Left ventricle myocardium inferior (tissue), 1 donor: ENCODE data around the gene ZNF277. TPM values are rescaled to one million over a fixed set of nuclear protein-coding genes. Genes with fewer than 3 reads are reported as not detected.

Experiments used
- DNase-seq: peaks from one replicate; pipeline ENCODE4 v3.0.0-alpha.2; 2020
- H3K27ac ChIP-seq: fragments of 200-600 bp; replicated peaks from 2 replicates; pipeline ENCODE4 v1.8.0; 2021
- H3K27me3 ChIP-seq: fragments of 200-600 bp; 2 replicates; pipeline ENCODE4 v1.8.0; 2021; ENCODE audit warnings: low read depth
- H3K36me3 ChIP-seq: fragments of 200-600 bp; 2 replicates; pipeline ENCODE4 v1.8.0; 2021
- H3K4me1 ChIP-seq: fragments of 200-600 bp; 2 replicates; pipeline ENCODE4 v1.8.0; 2021
- H3K4me3 ChIP-seq: fragments of 200-600 bp; 2 replicates; pipeline ENCODE4 v1.8.0; 2021; ENCODE audit warnings: mild to moderate bottlenecking, moderate library complexity
- H3K9me3 ChIP-seq: fragments of 200-600 bp; replicated peaks from 2 replicates; pipeline ENCODE4 v1.8.0; 2021
- CTCF ChIP-seq: fragments of 200-600 bp; IDR thresholded peaks from 2 replicates; pipeline ENCODE4 v1.8.0; 2021; ENCODE audit warnings: antibody characterized with exemption, mild to moderate bottlenecking, borderline replicate concordance
- intact Hi-C: fragments of 100-400 bp; cut with micrococcal nuclease; formaldehyde crosslinking; loops from one replicate; pipeline ENCODE4 v1.11.0; 2022
- total RNA-seq: library from RNA; stranded (reverse); fragmentation: NEBNext Ultra II Directional; extraction: Animal tissue kit (Norgen Biotek cat#: 25700); gene quantifications from one replicate; pipeline ENCODE4 v1.2.1, GENCODE V29; 2021
- donor health status: DM: no; HTN: yes; CAD: no; lungs with severe emphysema.

The ZNF277 gene
- total RNA-seq, 1 donor from 2014 or later: 14.6 TPM

- DNase-seq: no peak
- intact Hi-C loops: no loop called here
- no peaks in the 10 kb centered on the region for H3K27me3 ChIP-seq
- H3K27ac ChIP-seq: peak overlapping the region; percentile 42
- H3K36me3 ChIP-seq: no peaks in the 10 kb centered on the region
- no peaks in the 10 kb centered on the region for H3K9me3 ChIP-seq
- H3K4me1 ChIP-seq: peaks cover 63% of the 10 kb centered on the region
- no peak overlapping the region for H3K4me3 ChIP-seq
- no peak for TF ChIP-seq CTCF
Measured at GRCh38 chr7:112161253-112162141, 45.0 kb upstream of the ZNF277 start.

- peak; percentile 42 for DNase-seq
- H3K4me1 ChIP-seq: peaks cover 71% of the 10 kb centered on the region
Measured at GRCh38 chr7:112162142-112162766, 44.2 kb upstream of the ZNF277 start.

GRCh38 chr7:112162784-112163506 is 43.5 kb upstream of the ZNF277 start:
- no peak for TF ChIP-seq CTCF
- Histone ChIP-seq H3K36me3 (no peaks in the 10 kb centered on the region), H3K27ac (peak overlapping the region; percentile 42), H3K4me3 (no peak overlapping the region), H3K9me3 (no peaks in the 10 kb centered on the region), H3K4me1 (peaks cover 76% of the 10 kb centered on the region), H3K27me3 (no peaks in the 10 kb centered on the region)
- intact Hi-C loops: no loop called here
- no peak for DNase-seq

More at GRCh38 chr7:112162142-112162766, 44.2 kb upstream of the ZNF277 start:
- Histone ChIP-seq H3K27me3 (no peaks in the 10 kb centered on the region), H3K9me3 (no peaks in the 10 kb centered on the region), H3K4me3 (no peak overlapping the region), H3K27ac (peak overlapping the region; percentile 42), H3K36me3 (no peaks in the 10 kb centered on the region)
- intact Hi-C loops: no loop called here
- no peak for TF ChIP-seq CTCF

- Histone ChIP-seq H3K4me1 (peaks cover 43% of the 10 kb centered on the region), H3K27me3 (no peaks in the 10 kb centered on the region), H3K36me3 (no peaks in the 10 kb centered on the region), H3K27ac (no peak overlapping the region), H3K4me3 (no peak overlapping the region), H3K9me3 (peaks cover 5% of the 10 kb centered on the region)
- no peak for DNase-seq
- no peak for TF ChIP-seq CTCF
- intact Hi-C loops: no loop called here
Measured at GRCh38 chr7:112167147-112167546, 39.3 kb upstream of the ZNF277 start.

- Histone ChIP-seq H3K4me1 (peaks cover 44% of the 10 kb centered on the region), H3K27me3 (no peaks in the 10 kb centered on the region), H3K4me3 (no peak overlapping the region), H3K36me3 (no peaks in the 10 kb centered on the region), H3K9me3 (peaks cover 5% of the 10 kb centered on the region), H3K27ac (no peak overlapping the region)
- no peak for TF ChIP-seq CTCF
- intact Hi-C loops: no loop called here
- DNase-seq: no peak
Measured at GRCh38 chr7:112168915-112169314, 37.6 kb upstream of the ZNF277 start.
